ENCODE results near the gene FGF22. TPM values are rescaled to one million over a fixed set of nuclear protein-coding genes. Genes with fewer than 3 reads are reported as not detected.
"Not testable (repeated sequence)": the region's sequence is repeated elsewhere in the genome, so short reads cannot be mapped to it uniquely, and the experiment has no call there.

Gene FGF22
- total and polyA plus RNA-seq, 4 donors: 0.08 TPM; not detected in 3

- Histone ChIP-seq H3K9ac (ENCODE audit: low read depth in 1 of 2, low read length in 2 of 2) (no peak overlapping the region), H3K36me3 (ENCODE audit: control insufficient read depth in 4 of 4, insufficient read depth in 3 of 4, low read depth in 1 of 4, low read length in 3 of 4) (peaks cover 3 to 46% (median 24%) of the 10 kb centered on the region in 4 donors), H3K9me3 (ENCODE audit: control insufficient read depth in 4 of 4, low read length in 3 of 4) (no peaks in the 10 kb centered on the region), H3K4me1 (ENCODE audit: control insufficient read depth in 4 of 4, insufficient read depth in 4 of 4, low read length in 3 of 4) (no peaks in the 10 kb centered on the region), H3K27me3 (ENCODE audit: control insufficient read depth in 4 of 4, insufficient read depth in 4 of 4, low read length in 3 of 4) (no peaks in the 10 kb centered on the region), H3K27ac (ENCODE audit: low read depth in 1 of 2, low read length in 2 of 2) (no peak overlapping the region), H3K4me3 (ENCODE audit: low read depth in 1 of 3, low read length in 3 of 3) (no peak overlapping the region)
- TF ChIP-seq RXRA (IDR thresholded peaks at IDR 0.05): no peak
- TF ChIP-seq MAX (IDR thresholded peaks at IDR 0.05): no peak
- no peak for TF ChIP-seq EGR1 (IDR thresholded peaks at IDR 0.05; ENCODE audit: low read depth in 2 of 2)
- TF ChIP-seq HNF4G (IDR thresholded peaks at IDR 0.05): no peak
- no peak for TF ChIP-seq FOXA1 (IDR thresholded peaks at IDR 0.05)
- TF ChIP-seq, protein P1, sequence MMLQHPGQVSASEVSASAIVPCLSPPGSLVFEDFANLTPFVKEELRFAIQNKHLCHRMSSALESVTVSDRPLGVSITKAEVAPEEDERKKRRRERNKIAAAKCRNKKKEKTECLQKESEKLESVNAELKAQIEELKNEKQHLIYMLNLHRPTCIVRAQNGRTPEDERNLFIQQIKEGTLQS (IDR thresholded peaks at IDR 0.05): no peak
- TF ChIP-seq HNF4A (conservative IDR thresholded peaks at IDR 0.05): no peak
- TF ChIP-seq RAD21 (IDR thresholded peaks at IDR 0.05): no peak
- TF ChIP-seq YY1 (IDR thresholded peaks at IDR 0.05): no peak
- no peak for DNase-seq (ENCODE audit: low spot score)
- 93% methylated on average over 5 of the region's 5 CpGs for WGBS
Observed at GRCh38 chr19:625257-625656, 14.4 kb upstream of the FGF22 start.

GRCh38 chr19:626566-626965, 13.1 kb upstream of the FGF22 start:
- H3K9me3 ChIP-seq (ENCODE audit: control insufficient read depth in 4 of 4, low read length in 3 of 4); DNase-seq (ENCODE audit: low spot score); H3K27me3 ChIP-seq (ENCODE audit: control insufficient read depth in 4 of 4, insufficient read depth in 4 of 4, low read length in 3 of 4); H3K9ac ChIP-seq (ENCODE audit: low read depth in 1 of 2, low read length in 2 of 2); H3K27ac ChIP-seq (ENCODE audit: low read depth in 1 of 2, low read length in 2 of 2); H3K4me3 ChIP-seq (ENCODE audit: low read depth in 1 of 3, low read length in 3 of 3); H3K4me1 ChIP-seq (ENCODE audit: control insufficient read depth in 4 of 4, insufficient read depth in 4 of 4, low read length in 3 of 4): not testable (repeated sequence)
- peaks cover 3 to 42% (median 24%) of the 10 kb centered on the region in 4 donors for H3K36me3 ChIP-seq (ENCODE audit: control insufficient read depth in 4 of 4, insufficient read depth in 3 of 4, low read depth in 1 of 4, low read length in 3 of 4)
- WGBS: 98% methylated on average over 7 of the region's 7 CpGs

GRCh38 chr19:628168-628567, 11.5 kb upstream of the FGF22 start:
- Histone ChIP-seq H3K36me3 (ENCODE audit: control insufficient read depth in 4 of 4, insufficient read depth in 3 of 4, low read depth in 1 of 4, low read length in 3 of 4) (peaks cover 3 to 28% (median 17%) of the 10 kb centered on the region in 4 donors), H3K9ac (ENCODE audit: low read depth in 1 of 2, low read length in 2 of 2) (no peak overlapping the region), H3K4me3 (ENCODE audit: low read depth in 1 of 3, low read length in 3 of 3) (no peak overlapping the region), H3K27ac (ENCODE audit: low read depth in 1 of 2, low read length in 2 of 2) (no peak overlapping the region), H3K9me3 (ENCODE audit: control insufficient read depth in 4 of 4, low read length in 3 of 4) (no peaks in the 10 kb centered on the region), H3K27me3 (ENCODE audit: control insufficient read depth in 4 of 4, insufficient read depth in 4 of 4, low read length in 3 of 4) (no peaks in the 10 kb centered on the region), H3K4me1 (ENCODE audit: control insufficient read depth in 4 of 4, insufficient read depth in 4 of 4, low read length in 3 of 4) (peaks cover 5 to 12% (median 8%) of the 10 kb centered on the region in 4 donors)
- 91% methylated on average over 19 of the region's 19 CpGs for WGBS
- DNase-seq (ENCODE audit: low spot score): no peak
- TF ChIP-seq JUND (IDR thresholded peaks at IDR 0.05) (no peak), FOXA2 (IDR thresholded peaks at IDR 0.05) (no peak), ZBTB33 (IDR thresholded peaks at IDR 0.05) (no peak)
- TF ChIP-seq, protein P2, sequence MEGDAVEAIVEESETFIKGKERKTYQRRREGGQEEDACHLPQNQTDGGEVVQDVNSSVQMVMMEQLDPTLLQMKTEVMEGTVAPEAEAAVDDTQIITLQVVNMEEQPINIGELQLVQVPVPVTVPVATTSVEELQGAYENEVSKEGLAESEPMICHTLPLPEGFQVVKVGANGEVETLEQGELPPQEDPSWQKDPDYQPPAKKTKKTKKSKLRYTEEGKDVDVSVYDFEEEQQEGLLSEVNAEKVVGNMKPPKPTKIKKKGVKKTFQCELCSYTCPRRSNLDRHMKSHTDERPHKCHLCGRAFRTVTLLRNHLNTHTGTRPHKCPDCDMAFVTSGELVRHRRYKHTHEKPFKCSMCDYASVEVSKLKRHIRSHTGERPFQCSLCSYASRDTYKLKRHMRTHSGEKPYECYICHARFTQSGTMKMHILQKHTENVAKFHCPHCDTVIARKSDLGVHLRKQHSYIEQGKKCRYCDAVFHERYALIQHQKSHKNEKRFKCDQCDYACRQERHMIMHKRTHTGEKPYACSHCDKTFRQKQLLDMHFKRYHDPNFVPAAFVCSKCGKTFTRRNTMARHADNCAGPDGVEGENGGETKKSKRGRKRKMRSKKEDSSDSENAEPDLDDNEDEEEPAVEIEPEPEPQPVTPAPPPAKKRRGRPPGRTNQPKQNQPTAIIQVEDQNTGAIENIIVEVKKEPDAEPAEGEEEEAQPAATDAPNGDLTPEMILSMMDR (IDR thresholded peaks at IDR 0.05; ENCODE audit: low read depth, low read length, missing input control): peak; percentile 13

DNA sequence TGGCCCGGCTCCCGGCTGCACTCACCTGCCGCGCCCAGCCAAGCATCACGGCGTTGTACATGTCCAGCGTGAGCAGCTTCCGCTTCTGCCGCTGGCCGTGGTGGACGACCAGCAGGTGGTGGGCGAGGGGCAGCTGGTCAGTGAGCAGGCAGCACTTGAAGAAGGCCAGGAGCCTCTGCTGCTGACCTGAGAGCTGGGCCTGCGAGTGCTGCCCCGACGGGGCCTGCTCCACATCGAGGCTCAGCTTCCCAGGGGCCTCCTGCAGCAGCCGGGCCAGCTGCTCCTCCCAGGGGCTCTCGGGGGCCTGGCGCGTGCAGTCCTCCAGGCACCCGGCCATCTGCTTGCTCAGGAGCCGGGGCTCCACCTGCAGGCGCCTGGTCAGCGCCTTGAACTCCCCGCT, 10.2 kb upstream of the FGF22 start:
- not testable (repeated sequence) for DNase-seq (ENCODE audit: low spot score); H3K9ac ChIP-seq (ENCODE audit: low read depth in 1 of 2, low read length in 2 of 2); H3K4me3 ChIP-seq (ENCODE audit: low read depth in 1 of 3, low read length in 3 of 3); H3K9me3 ChIP-seq (ENCODE audit: control insufficient read depth in 4 of 4, low read length in 3 of 4); H3K27ac ChIP-seq (ENCODE audit: low read depth in 1 of 2, low read length in 2 of 2); H3K27me3 ChIP-seq (ENCODE audit: control insufficient read depth in 4 of 4, insufficient read depth in 4 of 4, low read length in 3 of 4)
- H3K36me3 ChIP-seq (ENCODE audit: control insufficient read depth in 4 of 4, insufficient read depth in 3 of 4, low read depth in 1 of 4, low read length in 3 of 4): peaks cover 3 to 19% (median 15%) of the 10 kb centered on the region in 4 donors
- H3K4me1 ChIP-seq (ENCODE audit: control insufficient read depth in 4 of 4, insufficient read depth in 4 of 4, low read length in 3 of 4): peaks cover 11 to 22% (median 16%) of the 10 kb centered on the region in 4 donors
- 89% methylated on average over 25 of the region's 25 CpGs for WGBS

All from liver (tissue), 9 donors.